H1 (cell line): ENCODE measurements around the gene KDR. TPM values are rescaled to one million over a fixed set of nuclear protein-coding genes. Genes with fewer than 3 reads are reported as not detected.

Source experiments
- ASH2L ChIP-seq: fragments of 200-600, 300-600 bp; sonication (generic); IDR thresholded peaks from one replicate; pipeline ENCODE4 v1.7.1; 2017; ENCODE audit warnings: low read length
- polyA plus RNA-seq, 7 experiments: library from polyadenylated mRNA; depleted of rRNA in 3 of 7; stranded (reverse) in 5 of 7; unstranded in 2 of 7; fragments of >200 nt in 5 of 7; fragments of 200-250 nt in 2 of 7; gene quantifications; 1 replicate in 5 of 7; 2 replicates in 1 of 7; 4 replicates in 1 of 7; pipeline versions ENCODE4 v1.2.1 to v1.2.3, GENCODE V29; 2011 to 2013; ENCODE audit warnings: missing spikeins in 2 of 7, mixed read lengths in 2 of 7
- total RNA-seq: library from RNA; stranded (reverse); fragmentation: NEBNext Ultra II Directional; extraction: Animal tissue kit (Norgen Biotek cat#: 25700); gene quantifications from 2 replicates; pipeline ENCODE4 v1.2.1, GENCODE V29; 2021
- TF ChIP-seq, protein P1 (sequence below): fragments of 300-600 bp; sonication (generic); IDR thresholded peaks from 2 replicates; pipeline ENCODE4 v1.7.1; 2012; ENCODE audit warnings: low read length, moderate library complexity, mild to moderate bottlenecking, inconsistent platforms; ENCODE audit not compliant: insufficient replicate concordance

KDR gene
- total and polyA plus RNA-seq, 2 of the 8 experiments (the other 6 are each of a cell fraction or from before 2014, with no cell fraction given), result 69.3 to 106 TPM

DNA sequence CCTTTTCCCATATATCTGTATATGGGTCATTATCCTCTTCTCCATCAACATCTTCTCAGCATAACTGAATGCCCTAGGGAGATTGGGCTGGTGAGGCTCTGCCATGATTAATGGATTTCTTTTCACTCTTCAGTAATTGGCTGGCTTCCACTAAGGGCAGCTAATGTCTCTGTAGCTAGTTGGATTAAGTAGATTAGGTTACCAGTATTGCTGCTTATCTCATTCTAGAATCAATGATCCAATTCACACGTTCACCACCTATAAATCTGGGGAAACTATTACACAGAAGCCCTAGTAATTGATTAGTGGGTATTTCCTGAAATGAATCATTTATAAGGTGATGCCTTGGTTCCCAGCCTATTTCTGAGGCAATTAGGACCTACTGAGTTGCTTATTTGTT is 94.8 kb downstream of the KDR start (continued):
- TF ChIP-seq, protein P1, sequence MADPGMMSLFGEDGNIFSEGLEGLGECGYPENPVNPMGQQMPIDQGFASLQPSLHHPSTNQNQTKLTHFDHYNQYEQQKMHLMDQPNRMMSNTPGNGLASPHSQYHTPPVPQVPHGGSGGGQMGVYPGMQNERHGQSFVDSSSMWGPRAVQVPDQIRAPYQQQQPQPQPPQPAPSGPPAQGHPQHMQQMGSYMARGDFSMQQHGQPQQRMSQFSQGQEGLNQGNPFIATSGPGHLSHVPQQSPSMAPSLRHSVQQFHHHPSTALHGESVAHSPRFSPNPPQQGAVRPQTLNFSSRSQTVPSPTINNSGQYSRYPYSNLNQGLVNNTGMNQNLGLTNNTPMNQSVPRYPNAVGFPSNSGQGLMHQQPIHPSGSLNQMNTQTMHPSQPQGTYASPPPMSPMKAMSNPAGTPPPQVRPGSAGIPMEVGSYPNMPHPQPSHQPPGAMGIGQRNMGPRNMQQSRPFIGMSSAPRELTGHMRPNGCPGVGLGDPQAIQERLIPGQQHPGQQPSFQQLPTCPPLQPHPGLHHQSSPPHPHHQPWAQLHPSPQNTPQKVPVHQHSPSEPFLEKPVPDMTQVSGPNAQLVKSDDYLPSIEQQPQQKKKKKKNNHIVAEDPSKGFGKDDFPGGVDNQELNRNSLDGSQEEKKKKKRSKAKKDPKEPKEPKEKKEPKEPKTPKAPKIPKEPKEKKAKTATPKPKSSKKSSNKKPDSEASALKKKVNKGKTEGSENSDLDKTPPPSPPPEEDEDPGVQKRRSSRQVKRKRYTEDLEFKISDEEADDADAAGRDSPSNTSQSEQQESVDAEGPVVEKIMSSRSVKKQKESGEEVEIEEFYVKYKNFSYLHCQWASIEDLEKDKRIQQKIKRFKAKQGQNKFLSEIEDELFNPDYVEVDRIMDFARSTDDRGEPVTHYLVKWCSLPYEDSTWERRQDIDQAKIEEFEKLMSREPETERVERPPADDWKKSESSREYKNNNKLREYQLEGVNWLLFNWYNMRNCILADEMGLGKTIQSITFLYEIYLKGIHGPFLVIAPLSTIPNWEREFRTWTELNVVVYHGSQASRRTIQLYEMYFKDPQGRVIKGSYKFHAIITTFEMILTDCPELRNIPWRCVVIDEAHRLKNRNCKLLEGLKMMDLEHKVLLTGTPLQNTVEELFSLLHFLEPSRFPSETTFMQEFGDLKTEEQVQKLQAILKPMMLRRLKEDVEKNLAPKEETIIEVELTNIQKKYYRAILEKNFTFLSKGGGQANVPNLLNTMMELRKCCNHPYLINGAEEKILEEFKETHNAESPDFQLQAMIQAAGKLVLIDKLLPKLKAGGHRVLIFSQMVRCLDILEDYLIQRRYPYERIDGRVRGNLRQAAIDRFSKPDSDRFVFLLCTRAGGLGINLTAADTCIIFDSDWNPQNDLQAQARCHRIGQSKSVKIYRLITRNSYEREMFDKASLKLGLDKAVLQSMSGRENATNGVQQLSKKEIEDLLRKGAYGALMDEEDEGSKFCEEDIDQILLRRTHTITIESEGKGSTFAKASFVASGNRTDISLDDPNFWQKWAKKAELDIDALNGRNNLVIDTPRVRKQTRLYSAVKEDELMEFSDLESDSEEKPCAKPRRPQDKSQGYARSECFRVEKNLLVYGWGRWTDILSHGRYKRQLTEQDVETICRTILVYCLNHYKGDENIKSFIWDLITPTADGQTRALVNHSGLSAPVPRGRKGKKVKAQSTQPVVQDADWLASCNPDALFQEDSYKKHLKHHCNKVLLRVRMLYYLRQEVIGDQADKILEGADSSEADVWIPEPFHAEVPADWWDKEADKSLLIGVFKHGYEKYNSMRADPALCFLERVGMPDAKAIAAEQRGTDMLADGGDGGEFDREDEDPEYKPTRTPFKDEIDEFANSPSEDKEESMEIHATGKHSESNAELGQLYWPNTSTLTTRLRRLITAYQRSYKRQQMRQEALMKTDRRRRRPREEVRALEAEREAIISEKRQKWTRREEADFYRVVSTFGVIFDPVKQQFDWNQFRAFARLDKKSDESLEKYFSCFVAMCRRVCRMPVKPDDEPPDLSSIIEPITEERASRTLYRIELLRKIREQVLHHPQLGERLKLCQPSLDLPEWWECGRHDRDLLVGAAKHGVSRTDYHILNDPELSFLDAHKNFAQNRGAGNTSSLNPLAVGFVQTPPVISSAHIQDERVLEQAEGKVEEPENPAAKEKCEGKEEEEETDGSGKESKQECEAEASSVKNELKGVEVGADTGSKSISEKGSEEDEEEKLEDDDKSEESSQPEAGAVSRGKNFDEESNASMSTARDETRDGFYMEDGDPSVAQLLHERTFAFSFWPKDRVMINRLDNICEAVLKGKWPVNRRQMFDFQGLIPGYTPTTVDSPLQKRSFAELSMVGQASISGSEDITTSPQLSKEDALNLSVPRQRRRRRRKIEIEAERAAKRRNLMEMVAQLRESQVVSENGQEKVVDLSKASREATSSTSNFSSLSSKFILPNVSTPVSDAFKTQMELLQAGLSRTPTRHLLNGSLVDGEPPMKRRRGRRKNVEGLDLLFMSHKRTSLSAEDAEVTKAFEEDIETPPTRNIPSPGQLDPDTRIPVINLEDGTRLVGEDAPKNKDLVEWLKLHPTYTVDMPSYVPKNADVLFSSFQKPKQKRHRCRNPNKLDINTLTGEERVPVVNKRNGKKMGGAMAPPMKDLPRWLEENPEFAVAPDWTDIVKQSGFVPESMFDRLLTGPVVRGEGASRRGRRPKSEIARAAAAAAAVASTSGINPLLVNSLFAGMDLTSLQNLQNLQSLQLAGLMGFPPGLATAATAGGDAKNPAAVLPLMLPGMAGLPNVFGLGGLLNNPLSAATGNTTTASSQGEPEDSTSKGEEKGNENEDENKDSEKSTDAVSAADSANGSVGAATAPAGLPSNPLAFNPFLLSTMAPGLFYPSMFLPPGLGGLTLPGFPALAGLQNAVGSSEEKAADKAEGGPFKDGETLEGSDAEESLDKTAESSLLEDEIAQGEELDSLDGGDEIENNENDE, result no peak
- no peak for TF ChIP-seq ASH2L
